ENCODE data around the gene HLA-DRB5.
A peak's percentile ranks its signal among the peaks of the same experiment; 100 is the strongest.
"Not testable (repeated sequence)": the region's sequence is repeated elsewhere in the genome, so short reads cannot be mapped to it uniquely, and the experiment has no call there.

The HLA-DRB5 gene

DNA sequence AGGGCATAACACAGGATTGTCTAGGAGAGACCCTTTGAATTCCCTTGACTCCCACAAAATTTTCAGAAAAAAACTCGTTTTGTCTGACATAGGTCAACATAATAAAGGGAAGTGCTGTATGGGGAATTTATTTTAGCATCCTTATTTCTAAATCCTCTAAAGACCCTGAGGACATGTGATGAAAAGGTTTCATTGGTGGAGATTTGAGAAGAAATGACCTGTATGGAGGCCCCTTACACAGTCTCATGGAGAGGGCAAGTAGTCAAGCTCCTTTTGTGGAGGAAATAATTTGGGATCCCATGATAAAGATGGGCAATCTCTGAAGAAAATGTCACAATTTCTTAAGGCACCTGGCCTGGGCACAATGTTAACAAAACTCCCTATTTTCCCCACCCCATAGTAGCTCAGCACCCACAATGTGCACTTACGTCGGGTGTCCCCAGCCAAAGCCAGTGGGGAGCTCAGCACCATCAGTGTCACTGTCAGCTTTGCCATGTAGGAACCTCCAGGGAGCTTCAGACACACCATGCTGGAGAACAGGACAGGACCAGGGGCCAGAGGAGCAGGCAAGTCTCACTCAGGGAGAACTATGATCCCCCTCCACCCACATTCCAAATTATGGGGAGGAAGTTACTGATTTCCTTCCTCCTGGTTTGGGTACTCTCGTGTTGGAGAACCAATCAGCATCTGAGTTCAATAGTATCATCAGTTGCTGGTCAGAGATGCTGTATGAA is at the start of gene HLA-DRB5:
TSS of gene HLA-DRB5 (minus strand) at position 591 of the 734 bp plus-strand sequence. CDS start at position 528, 63 bp downstream.
- DNase-seq (ENCODE audit: low read depth) = no peak

DNA sequence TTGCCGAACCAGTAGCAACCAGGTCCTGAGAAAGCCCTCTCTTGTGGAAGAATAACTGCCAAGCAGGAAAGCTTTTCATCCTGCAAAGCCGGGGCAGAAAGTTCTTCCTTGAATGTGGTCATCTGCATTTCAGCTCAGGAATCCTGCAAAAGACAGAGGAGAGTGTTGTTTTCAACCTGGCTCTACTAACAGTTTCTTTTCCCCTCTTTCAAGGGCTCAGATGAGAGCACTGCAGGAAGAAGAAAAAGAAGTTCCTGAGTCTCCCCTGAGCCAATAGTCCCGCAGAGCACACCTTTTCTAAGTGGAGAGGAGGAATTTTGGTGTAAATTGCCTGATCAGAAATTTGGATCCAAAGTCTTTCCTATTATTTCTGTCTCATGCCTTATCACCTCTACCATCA is 48.9 kb upstream of the HLA-DRB5 start:
- DNase-seq (ENCODE audit: low read depth) = no peak

DNA sequence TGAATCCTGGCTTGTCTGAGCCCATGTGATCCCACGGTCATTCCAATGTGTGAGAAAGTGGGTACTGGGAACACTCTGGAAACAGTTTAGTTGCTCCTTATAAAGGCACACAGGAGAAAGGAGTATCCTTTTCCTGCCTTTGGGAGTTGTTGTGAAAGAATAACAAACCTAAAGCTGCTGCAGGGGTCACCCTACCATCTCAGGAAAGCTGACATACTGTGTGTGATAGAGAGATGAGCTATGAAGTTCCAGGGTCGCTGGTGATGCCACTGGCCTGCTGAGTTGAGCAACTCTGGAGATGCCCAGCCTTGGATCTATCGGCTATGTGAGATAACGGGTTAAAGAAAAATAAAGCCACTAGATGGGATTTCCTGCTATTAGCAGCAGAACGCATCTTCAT is 47.4 kb upstream of the HLA-DRB5 start:
- DNase-seq (ENCODE audit: low read depth) = not testable (repeated sequence)

DNA sequence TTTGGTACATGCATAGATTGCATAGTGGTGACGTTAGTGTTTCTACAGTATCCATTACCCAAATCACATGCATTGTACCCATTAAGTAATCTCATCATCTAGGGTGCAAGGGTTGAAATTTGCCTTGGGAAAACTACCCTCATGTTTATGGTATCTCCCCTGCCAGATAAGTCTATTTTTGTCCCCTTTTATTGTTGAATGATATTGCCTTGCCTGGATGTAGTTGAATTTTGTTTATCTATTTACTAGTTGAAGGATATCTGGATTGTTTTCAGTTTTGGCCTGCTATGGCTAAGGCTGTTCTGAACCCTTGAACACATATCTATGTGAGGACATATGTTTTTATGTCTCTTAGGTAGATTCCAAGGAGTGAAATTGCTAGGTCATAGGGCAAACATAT is 46.2 kb upstream of the HLA-DRB5 start:
- no peak for DNase-seq (ENCODE audit: low read depth)

DNA sequence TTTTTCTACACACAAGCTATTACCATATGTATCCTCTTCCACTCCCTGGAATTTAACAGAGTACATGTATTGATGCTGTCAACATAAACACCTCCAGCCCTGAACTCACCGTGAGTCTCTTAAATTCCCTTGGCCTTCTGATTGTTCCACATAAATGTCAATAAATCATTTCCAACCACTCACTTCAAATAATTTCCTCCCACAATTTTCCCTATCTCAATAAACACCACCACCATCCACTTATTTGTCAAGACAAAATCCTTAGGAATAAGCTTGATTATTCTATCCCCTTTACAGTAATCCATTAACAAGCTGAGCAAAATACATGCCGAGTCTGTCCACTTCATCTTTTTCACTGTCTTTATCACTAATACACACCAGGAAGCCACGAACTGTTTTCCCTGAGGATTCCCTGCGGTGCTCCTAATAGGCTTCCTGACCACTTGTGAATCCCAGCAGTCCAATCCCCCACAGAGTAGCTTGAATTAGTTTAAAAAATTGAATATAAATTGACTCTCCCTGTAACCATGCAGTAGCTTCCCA is 40.3 kb upstream of the HLA-DRB5 start:
- no peak for DNase-seq (ENCODE audit: low read depth)

DNA sequence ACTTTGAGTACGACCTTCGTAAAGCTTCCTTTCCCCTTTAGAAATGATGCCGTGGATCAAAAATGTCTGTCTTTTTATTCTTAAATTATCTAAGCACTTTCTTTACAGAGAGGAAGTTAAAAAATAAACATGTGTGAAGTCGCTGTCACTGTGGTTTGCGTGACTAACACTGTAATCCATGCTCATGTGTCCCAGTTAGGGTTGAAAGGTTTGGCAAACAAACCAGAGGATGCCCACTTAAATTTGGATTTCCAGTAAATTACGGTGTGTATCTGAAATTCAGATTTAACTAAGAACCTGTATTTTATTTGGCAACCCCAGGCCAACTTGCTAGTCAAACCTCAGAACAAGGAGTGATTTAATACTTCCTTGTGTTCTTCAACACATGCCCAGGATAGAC is 38.5 kb upstream of the HLA-DRB5 start:
- DNase-seq (ENCODE audit: low read depth) = no peak

DNA sequence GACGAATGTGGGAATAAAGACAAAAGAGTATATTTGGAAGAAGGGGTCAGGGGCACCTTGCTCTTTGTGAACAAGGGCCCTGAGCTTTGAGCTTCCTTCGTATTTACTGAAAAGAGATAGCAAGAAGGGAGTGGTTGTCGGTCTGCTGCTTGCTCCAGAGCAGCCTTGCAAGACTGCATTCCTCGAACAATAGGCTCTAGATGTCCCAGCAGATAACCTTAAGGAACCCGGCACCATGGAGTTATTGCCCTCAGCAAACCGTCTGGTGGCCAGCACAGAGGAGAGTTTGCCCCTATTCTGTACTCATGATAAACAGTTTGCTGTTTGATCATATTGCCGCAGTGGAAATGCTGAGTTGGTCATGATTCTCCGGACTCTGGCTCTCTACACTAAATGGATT is 36.9 kb upstream of the HLA-DRB5 start:
- DNase-seq (ENCODE audit: low read depth) = no peak

DNA sequence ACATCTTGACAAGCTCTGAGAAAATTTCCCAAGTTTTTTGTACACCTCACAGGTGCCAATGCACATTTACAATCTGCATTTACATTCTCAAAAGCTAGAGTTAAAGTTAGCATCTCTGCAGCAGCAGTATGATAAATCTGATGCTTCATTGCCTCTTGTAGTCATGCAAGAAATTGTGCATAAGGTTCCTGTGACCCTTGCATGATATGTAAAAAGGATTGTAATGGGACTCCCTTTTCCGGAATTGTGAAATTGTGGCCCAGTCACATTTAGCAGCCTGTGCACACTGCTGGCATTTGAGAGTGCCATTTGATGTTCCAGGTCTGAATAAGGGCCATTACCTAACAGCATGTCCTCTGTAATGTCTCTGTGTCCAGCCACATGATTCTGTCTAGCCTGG is 35.4 kb upstream of the HLA-DRB5 start:
- no peak for DNase-seq (ENCODE audit: low read depth)

DNA sequence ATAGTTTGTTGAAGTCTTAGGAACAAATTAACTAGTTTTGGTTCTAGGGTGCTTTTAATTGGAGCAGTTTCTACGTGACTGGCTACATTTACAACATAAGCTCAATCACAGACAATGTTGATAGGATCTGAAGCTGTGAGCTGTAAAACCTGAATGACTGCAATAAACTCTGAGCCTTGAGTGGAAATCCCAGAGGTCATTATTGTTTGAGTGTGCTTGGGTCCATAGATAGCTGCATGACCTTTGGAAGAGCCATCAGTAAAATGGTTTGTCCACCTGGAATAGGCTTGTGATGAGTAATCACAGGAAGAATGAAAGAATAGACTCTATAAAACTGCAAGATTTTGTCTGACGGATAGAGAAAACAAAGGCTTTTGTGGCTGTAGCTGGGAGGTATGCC is 32.9 kb upstream of the HLA-DRB5 start:
- DNase-seq (ENCODE audit: low read depth) = no peak

DNA sequence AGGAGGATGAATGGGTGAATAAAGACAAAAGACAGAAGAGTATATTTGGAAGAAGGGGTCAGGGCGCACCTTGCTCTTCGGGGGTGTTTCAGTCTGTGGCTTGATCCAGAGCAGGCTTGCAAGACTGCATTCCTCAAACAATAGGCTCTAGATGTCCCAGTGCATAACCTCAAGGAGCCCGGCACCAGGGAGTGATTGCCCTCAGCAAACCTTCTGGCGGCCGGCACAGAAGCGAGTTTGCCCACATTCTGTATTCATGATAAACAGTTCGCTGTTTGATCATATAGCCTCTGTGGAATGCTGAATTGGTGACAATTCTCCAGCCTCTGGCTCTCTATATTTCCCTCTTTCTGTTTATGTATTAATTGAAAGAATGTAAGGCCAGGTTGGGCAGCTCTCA is 29.7 kb upstream of the HLA-DRB5 start:
- DNase-seq (ENCODE audit: low read depth) = no peak

DNA sequence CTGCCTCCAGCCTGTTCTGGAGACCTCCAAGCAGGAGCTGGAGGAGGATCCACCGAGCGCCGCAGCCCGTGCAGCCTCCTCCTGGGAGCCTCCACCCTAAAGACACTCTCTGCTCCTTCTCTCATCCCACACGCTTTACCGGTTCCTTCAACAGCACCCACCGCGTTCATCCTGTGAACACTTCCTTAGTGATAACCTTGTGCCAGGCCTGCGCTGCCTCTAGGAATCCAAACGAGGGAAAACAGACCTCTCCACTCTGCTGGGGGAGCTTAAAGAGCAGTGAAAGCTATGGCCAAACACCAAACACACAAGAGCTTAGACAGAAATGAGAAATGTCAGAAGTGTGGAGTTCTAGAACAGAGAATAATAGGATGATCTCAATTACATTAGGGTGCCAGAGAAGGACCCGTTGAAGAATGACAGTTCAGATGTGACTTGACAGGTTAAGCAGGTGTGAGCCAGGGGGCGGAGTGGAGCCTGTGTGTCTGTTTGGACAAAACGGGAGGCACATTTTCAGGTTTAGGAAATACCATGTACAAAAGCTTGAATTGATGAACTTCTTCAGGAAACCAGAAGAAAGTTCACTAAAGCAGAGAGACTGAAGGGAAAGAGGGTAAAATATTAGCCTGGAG is 28.5 kb upstream of the HLA-DRB5 start:
- DNase-seq (ENCODE audit: low read depth) = no peak

DNA sequence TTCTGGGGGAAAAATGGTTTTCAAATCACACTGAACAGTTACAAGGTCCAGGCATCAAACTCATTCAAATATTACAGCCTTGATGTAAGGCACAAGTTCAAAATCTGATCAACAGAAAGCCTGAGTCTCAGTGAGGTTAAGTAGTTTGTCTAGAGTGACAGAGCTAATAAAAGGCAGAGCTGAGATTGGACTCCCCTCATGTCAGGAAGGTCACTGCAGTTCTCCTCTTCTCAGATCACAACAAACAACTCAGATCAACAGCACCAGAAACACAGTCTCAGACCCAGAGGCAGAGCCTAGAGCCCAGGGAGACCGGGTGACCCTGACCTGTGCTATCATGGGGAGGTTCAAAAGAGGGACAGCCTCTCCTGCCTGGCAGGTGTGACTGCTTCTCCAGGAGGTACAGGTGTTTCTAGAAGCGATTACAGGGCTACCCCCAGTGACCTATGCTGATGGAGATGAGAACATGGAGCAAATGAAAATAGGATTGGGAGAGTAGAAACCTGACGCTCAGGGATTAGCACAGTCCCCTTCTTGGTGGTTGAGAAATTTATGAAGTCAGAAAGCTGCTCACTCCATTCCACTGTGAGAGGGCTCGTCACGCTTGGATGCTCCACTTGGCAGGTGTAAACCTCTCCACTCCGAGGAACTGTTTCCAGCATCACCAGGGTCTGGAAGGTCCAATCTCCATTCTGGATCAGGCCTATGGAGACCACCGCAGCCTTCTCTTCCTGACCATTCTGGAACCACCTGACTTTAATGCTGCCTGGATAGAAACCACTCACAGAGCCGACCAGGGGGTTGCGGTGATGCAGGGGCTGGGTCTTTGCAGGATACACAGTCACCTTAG is 24.3 kb upstream of the HLA-DRB5 start:
- no peak for DNase-seq (ENCODE audit: low read depth)

DNA sequence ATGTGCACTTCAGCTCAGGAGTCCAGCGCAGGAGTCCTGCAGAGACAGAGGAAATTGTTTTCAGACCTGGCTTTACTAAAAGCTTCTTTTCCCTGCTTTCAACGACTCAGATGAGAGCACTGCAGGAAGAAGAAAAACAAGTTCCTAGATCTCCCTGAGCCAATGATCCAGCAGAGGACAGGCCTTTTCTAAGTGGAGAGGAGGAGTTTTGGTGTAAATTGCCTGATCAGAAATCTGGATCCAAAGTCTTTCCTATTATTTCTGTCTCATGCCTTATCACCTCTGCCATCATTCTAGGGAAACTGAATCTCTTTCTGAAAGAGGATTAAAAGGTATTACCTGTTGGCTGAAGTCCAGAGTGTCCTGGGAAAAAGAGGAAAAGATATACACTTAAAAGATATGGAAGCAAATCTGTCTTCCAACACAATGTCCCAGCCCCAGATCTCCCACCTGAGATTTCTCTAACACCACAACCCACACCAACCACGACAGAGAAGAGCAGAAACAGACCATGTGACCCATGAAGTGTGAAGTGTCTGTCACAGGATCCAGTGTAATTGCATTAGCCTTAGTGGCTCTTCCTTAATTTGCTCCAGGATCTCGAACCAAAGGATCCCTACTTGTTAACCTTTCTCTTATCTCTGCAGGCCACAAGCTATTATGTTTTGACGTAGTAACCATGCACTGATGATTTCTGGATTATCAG is 23.1 kb upstream of the HLA-DRB5 start:
- no peak for DNase-seq (ENCODE audit: low read depth)

DNA sequence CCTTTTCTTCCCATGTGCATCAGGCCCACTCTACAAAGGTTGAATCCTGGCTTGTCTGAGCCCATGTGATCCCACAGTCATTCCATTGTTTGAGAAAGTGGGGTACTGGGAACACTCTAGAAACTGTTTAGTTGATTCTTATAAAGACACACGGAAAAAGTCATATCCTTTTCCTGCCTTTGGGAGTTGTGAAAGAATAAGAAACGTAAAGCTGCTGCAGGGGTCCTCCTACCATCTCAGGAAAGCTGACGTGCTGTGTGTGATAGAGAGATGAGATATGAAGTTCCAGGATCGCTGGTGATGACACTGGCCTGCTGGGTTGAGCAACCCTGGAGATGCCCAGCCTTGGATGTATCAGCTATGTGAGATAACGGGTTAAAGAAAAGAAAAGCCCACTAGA is 21.3 kb upstream of the HLA-DRB5 start:
- DNase-seq (ENCODE audit: low read depth) = peak; percentile 58

DNA sequence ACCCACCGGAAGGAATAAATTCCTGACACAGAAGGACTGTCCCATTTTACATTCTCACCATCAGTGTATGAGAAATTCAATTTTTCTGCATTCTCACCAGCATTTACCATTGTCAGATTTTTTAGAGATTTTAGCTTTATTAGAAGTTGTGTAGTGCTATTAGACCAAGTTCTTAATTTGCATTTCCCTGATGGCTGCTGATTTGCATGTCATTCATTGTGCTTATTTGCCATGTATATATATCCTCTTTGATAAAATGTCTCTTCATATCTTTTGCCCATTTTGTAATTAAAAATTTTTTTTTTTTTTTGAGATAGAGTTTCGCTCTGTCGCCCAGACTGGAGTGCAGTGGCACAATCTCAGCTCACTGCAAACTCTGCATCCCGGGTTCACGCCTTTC is 9.8 kb upstream of the HLA-DRB5 start:
- no peak for DNase-seq (ENCODE audit: low read depth)

DNA sequence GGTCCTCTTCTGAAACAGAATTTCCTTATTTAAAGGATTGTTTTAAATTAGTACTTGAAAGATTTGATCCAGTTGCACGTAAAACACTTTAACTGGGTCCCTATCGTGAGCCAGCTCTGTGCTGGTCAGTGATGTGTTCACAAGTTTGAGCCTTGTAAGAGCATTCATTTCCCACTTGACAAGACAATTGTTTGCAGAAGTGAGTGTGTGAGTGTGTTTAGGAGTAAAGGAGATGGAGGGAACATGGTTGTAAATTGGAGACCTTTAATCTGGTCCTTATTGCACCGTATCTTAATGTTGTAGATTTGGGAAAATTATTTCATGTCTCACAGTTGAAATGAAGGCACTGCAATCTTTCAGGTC is 325 bp upstream of the HLA-DRB5 start:
- DNase-seq (ENCODE audit: low read depth) = not testable (repeated sequence)

DNA sequence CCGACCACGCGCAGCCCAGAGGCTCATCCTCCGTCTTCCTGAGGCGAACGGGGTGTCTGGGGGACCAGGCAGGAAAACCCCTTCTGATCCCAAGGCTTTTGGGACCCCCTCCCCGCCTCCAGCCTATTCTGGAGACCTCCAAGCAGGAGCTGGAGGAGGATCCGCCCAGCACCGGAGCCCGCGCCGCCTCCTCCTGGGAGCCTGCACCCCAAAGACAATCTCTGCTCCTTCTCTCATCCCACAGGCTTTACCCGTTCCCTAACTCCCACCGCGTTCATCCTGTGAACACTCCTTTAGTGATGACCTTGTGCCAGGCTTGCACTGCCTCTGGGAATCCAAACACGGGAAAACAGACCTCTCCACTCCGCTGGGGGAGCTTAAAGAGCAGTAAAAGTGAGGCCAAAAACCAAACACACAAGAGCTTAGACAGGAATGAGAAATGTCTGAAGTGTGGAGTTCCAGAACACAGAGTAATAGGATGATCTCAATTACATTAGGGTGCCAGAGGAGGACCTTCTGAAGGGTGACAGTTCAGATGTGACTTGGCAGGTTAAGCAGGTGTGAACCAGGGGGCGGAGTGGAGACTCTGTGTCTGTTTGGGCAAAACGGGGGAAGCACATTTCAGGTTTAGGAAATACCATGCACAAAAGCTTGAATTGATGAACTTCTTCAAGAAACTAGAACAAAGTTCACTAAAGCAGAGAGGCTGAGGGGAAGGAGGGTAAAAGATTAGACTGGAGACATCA is 7.6 kb downstream of the HLA-DRB5 start:
- no peak for DNase-seq (ENCODE audit: low read depth)

DNA sequence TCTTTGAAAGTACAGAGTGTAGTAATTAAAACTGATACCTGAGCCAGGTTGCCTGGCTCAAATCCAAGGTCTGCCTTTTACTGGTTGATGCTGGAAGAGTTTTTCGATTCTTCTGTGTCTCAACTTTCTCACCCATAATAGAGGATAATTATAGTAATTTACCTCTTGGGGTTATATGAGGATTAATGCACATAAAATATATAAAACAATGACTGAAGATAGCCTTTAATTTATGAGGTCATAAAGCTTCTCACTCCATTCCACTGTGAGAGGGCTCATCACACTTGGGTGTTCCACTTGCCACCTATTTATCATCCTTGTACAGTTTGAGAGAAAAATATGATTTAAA is 10.2 kb downstream of the HLA-DRB5 start:
- no peak for DNase-seq (ENCODE audit: low read depth)

DNA sequence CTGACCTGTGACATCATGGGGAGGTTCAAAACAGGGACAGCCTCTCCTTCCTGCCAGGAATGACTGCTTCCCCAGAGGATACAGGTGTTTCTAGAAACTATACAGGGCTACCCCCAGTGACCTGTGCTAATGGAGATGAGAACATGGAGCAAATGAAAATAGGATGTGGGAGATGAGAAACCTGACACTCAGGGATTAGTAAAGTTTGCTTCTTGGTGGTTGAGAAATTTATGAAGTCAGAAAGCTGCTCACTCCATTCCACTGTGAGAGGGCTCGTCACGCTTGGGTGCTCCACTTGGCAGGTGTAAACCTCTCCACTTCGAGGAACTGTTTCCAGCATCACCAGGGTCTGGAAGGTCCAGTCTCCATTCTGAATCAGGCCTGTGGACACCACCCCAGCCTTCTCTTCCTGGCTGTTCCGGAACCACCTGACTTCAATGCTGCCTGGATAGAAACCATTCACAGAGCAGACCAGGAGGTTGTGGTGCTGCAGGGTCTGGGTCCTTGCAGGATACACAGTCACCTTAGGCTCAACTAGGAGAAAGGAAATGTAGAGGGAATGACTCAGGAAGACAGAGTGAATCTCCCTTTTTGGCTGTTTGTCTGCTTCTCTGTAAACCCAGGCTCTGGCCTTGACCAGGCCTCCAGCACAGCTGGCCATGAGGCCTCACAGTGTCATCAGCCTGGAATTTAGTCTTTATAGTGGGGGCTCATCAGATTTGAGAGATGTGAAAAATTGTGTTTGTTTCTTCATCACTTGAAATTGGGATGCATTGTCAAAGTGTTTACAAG is 10.8 kb downstream of the HLA-DRB5 start:
- no peak for DNase-seq (ENCODE audit: low read depth)

DNA sequence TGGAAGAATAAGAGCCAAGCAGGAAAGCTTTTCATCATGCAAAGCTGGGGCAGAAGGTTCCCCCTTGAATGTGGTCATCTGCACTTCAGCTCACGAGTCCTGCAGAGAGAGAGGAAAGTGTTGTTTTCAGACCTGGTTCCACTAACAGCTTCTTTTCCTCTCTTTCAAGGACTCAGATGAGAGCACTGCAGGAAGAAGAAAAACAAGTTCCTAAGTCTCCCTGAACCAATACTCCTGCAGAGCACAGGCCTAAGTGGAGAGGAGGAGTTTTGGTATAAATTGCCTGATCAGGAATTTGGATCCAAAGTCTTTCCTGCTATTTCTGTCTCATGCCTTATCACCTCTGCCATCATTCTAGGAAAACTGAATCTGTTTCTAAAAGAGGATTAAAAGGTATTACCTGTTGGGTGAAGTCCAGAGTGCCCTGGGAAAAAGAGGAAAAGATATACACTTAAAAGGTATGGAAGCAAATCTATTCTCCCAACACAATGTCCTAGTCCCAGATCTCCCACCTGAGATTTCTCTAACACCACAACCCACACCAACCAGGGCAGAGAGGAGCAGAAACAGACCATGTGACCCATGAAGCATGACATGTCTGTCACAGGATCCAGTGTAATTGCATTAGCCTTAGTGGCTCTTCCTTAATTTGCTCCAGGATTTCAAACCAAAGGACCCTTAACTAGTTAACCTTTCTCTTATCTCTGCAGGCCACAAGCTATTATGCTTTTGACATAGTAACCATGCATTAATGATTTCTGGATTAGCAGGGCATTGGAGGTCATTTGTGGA is 12.2 kb downstream of the HLA-DRB5 start:
- no peak for DNase-seq (ENCODE audit: low read depth)

Measured in amniotic epithelial cell (primary cell).